H1 (cell line): Measurements from ENCODE around the gene MUC5AC.

Experiments used
- CBX5 ChIP-seq: fragments of 300-800, 300-1000 bp; sonication (generic); IDR thresholded peaks from 2 replicates; pipeline ENCODE4 v1.7.1; 2016; ENCODE audit warnings: antibody characterized with exemption, low read length, low read depth
- CREB1 ChIP-seq: IDR thresholded peaks from 2 replicates; pipeline ENCODE4 v1.6.1; 2012; ENCODE audit warnings: inconsistent platforms
- EZH2 ChIP-seq: fragments of 200-600 bp; sonication (generic); IDR thresholded peaks from 2 replicates; pipeline ENCODE4 v1.7.1; 2012; ENCODE audit warnings: low read depth, mild to moderate bottlenecking, moderate library complexity, low read length, inconsistent platforms; ENCODE audit not compliant: severe bottlenecking
- FOSL1 ChIP-seq: IDR thresholded peaks from 2 replicates; pipeline ENCODE4 v1.6.1; 2011; ENCODE audit warnings: mild to moderate bottlenecking, low read depth, low read length, moderate library complexity; ENCODE audit not compliant: insufficient read depth
- NANOG ChIP-seq: IDR thresholded peaks from 2 replicates; pipeline ENCODE4 v1.6.1; 2011; ENCODE audit warnings: low read length, low read depth, mild to moderate bottlenecking, inconsistent platforms; ENCODE audit not compliant: insufficient read depth, poor library complexity, severe bottlenecking
- PHF8 ChIP-seq: fragments of 200-600 bp; sonication (generic); conservative IDR thresholded peaks from 2 replicates; pipeline ENCODE4 v1.7.1; 2012; ENCODE audit warnings: low read depth, mild to moderate bottlenecking, inconsistent platforms, low read length, moderate library complexity
- POLR2A ChIP-seq, 2 experiments: IDR thresholded peaks; 1 replicate in 1 of 2; 2 replicates in 1 of 2; pipeline ENCODE4 v1.6.1; 2011; ENCODE audit warnings: low read depth in 2 of 2, low read length in 2 of 2, mild to moderate bottlenecking in 2 of 2; ENCODE audit errors: control extremely low read depth in 1 of 2
- POLR2AphosphoS5 ChIP-seq: IDR thresholded peaks from 2 replicates; pipeline ENCODE4 v1.6.1; 2011; ENCODE audit warnings: low read depth, low read length
- RAD21 ChIP-seq, 2 experiments: IDR thresholded peaks in 1 of 2; conservative IDR thresholded peaks in 1 of 2; 2 replicates each; pipeline ENCODE4 v1.6.1; 2011; ENCODE audit warnings: low read depth in 2 of 2, low read length in 2 of 2, improper control_type of control experiment in 1 of 2, inconsistent platforms in 1 of 2, mild to moderate bottlenecking in 1 of 2, moderate library complexity in 1 of 2
- TBP ChIP-seq: IDR thresholded peaks from 2 replicates; pipeline ENCODE4 v1.6.1; 2011; ENCODE audit warnings: low read depth, low read length, improper control_type of control experiment
- YY1 ChIP-seq: IDR thresholded peaks from 2 replicates; pipeline ENCODE4 v1.6.1; 2011; ENCODE audit warnings: low read depth, mild to moderate bottlenecking, low read length
- ZNF274 ChIP-seq: IDR thresholded peaks from 2 replicates; pipeline ENCODE4 v1.7.0; 2012; ENCODE audit warnings: low read length, borderline replicate concordance; ENCODE audit errors: extremely low read depth
- TF ChIP-seq, protein P1 (sequence below), 3 experiments: IDR thresholded peaks; 1 replicate in 2 of 3; 2 replicates in 1 of 3; pipeline versions ENCODE4 v1.5.1 to v1.6.1; 2011; ENCODE audit warnings: low read length in 3 of 3, mild to moderate bottlenecking in 3 of 3, inconsistent platforms in 2 of 3, low read depth in 1 of 3, moderate library complexity in 1 of 3; ENCODE audit not compliant: insufficient read depth in 1 of 3; ENCODE audit errors: control extremely low read depth in 1 of 3
- TF ChIP-seq, protein P2 (sequence below): IDR thresholded peaks from 2 replicates; pipeline ENCODE4 v1.6.1; 2011; ENCODE audit warnings: low read depth, mild to moderate bottlenecking, low read length; ENCODE audit not compliant: insufficient read depth

DNA sequence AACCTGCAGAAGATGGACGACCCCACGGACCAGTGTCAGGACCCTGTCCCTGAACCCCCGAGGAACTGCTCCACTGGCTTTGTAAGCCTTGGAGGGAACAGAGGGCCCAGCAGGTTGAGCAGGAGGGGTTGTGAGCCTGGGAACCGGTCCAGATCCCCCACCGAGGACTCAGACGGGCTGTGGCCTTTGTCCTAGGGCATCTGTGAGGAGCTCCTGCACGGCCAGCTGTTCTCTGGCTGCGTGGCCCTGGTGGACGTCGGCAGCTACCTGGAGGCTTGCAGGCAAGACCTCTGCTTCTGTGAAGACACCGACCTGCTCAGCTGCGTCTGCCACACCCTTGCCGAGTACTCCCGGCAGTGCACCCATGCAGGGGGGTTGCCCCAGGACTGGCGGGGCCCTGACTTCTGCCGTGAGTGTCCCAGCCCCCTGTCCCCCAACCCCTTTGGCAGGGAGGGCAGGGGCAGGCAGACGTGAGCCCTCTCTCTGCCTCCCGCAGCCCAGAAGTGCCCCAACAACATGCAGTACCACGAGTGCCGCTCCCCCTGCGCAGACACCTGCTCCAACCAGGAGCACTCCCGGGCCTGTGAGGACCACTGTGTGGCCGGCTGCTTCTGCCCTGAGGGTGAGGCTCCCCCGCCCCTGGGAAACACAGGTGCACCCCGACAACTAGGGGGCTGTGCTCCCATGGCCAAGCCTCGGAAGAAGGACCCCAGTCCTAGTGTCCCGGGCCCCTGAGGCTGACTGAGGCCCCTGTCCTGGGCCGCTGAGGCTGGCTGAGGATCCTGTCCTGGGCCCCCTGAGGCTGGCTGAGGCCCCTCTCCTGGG is 6.4 kb downstream of the MUC5AC start:
- TF ChIP-seq CREB1 (no peak), YY1 (no peak), TBP (no peak), POLR2AphosphoS5 (no peak), NANOG (no peak), CBX5 (no peak), PHF8 (no peak), POLR2A (IDR thresholded peaks at IDR 0.05; ENCODE audit: control extremely low read depth in 1 of 2, low read depth in 2 of 2, low read length in 2 of 2) (no peak), RAD21 (IDR thresholded peaks at IDR 0.05 in 1 of 2, conservative IDR thresholded peaks at IDR 0.05 in 1 of 2; ENCODE audit: low read depth in 2 of 2, low read length in 2 of 2) (no peak), ZNF274 (no peak), EZH2 (no peak), FOSL1 (no peak)
- TF ChIP-seq, protein P1, sequence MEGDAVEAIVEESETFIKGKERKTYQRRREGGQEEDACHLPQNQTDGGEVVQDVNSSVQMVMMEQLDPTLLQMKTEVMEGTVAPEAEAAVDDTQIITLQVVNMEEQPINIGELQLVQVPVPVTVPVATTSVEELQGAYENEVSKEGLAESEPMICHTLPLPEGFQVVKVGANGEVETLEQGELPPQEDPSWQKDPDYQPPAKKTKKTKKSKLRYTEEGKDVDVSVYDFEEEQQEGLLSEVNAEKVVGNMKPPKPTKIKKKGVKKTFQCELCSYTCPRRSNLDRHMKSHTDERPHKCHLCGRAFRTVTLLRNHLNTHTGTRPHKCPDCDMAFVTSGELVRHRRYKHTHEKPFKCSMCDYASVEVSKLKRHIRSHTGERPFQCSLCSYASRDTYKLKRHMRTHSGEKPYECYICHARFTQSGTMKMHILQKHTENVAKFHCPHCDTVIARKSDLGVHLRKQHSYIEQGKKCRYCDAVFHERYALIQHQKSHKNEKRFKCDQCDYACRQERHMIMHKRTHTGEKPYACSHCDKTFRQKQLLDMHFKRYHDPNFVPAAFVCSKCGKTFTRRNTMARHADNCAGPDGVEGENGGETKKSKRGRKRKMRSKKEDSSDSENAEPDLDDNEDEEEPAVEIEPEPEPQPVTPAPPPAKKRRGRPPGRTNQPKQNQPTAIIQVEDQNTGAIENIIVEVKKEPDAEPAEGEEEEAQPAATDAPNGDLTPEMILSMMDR (IDR thresholded peaks at IDR 0.05; ENCODE audit: control extremely low read depth in 1 of 3, insufficient read depth in 1 of 3, low read depth in 1 of 3, low read length in 3 of 3) = no peak
- TF ChIP-seq, protein P2, sequence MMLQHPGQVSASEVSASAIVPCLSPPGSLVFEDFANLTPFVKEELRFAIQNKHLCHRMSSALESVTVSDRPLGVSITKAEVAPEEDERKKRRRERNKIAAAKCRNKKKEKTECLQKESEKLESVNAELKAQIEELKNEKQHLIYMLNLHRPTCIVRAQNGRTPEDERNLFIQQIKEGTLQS = no peak
